ENCODE measurements around the gene SET.
A peak's percentile ranks its signal among the peaks of the same experiment; 100 is the strongest.

The SET gene

DNA sequence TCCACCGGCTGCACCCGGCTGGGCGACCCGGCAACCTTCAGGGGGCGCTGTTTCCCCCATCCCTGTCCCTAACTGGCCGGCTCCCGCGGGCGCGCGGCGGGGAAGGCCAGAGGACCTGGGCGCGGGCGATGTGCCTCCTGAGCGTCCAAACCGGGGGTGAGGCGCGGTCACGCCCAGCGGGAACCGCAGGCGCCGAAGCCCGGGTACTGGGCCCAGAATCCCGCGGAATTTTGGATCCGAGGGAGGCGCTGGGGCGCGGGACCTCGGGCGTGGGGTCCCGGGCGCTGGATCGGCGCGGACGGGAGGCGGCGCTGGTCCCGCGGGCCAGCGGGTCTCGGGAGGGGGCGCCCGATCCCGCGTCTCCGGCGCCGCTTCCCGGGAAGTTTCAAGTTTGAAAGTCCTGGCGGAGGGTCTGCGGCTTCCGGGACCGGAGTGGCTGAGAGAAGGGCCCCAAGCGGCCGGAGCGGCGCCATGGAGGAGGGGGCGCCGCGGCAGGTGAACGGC is 13.5 kb downstream of the SET start, which contains the start of gene PKN3:
Gene PKN3 (plus strand): TSS at position 59 of the 504 bp plus-strand sequence. CDS start 413 bp downstream, at position 472.
- TF ChIP-seq TCF12 (IDR thresholded peaks at IDR 0.05; ENCODE audit: low read depth) (no peak; the same call in 1 of the 2 replicates), MAX (IDR thresholded peaks at IDR 0.05) (0 out of 2 replicates have a peak, but pooled peaks have one; percentile 21), TAF1 (IDR thresholded peaks at IDR 0.05; ENCODE audit: low read depth) (peak; percentile 51; the same call in 1 of the 2 replicates), CEBPB (IDR thresholded peaks at IDR 0.05) (no peak), CREB1 (IDR thresholded peaks at IDR 0.05; ENCODE audit: low read depth) (no peak), EP300 (IDR thresholded peaks at IDR 0.05; ENCODE audit: borderline replicate concordance) (no peak), ZBTB7A (IDR thresholded peaks at IDR 0.05; ENCODE audit: low read depth) (peak; percentile 88), EGR1 (IDR thresholded peaks at IDR 0.05) (no peak; the same call in 1 of the 2 replicates), TEAD4 (IDR thresholded peaks at IDR 0.05) (no peak), RAD21 (IDR thresholded peaks at IDR 0.05; ENCODE audit: low read depth) (peak; percentile 48; the same call in 1 of the 2 replicates), NFIC (IDR thresholded peaks at IDR 0.05) (no peak), YY1 (IDR thresholded peaks at IDR 0.05; ENCODE audit: low read depth) (0 out of 2 replicates have a peak, but pooled peaks have one; percentile 10), FOXM1 (IDR thresholded peaks at IDR 0.05; ENCODE audit: borderline replicate concordance, low read depth) (no peak)
- TF ChIP-seq, protein P1, sequence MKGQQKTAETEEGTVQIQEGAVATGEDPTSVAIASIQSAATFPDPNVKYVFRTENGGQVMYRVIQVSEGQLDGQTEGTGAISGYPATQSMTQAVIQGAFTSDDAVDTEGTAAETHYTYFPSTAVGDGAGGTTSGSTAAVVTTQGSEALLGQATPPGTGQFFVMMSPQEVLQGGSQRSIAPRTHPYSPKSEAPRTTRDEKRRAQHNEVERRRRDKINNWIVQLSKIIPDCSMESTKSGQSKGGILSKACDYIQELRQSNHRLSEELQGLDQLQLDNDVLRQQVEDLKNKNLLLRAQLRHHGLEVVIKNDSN (IDR thresholded peaks at IDR 0.05), result no peak
- TF ChIP-seq, protein P2, sequence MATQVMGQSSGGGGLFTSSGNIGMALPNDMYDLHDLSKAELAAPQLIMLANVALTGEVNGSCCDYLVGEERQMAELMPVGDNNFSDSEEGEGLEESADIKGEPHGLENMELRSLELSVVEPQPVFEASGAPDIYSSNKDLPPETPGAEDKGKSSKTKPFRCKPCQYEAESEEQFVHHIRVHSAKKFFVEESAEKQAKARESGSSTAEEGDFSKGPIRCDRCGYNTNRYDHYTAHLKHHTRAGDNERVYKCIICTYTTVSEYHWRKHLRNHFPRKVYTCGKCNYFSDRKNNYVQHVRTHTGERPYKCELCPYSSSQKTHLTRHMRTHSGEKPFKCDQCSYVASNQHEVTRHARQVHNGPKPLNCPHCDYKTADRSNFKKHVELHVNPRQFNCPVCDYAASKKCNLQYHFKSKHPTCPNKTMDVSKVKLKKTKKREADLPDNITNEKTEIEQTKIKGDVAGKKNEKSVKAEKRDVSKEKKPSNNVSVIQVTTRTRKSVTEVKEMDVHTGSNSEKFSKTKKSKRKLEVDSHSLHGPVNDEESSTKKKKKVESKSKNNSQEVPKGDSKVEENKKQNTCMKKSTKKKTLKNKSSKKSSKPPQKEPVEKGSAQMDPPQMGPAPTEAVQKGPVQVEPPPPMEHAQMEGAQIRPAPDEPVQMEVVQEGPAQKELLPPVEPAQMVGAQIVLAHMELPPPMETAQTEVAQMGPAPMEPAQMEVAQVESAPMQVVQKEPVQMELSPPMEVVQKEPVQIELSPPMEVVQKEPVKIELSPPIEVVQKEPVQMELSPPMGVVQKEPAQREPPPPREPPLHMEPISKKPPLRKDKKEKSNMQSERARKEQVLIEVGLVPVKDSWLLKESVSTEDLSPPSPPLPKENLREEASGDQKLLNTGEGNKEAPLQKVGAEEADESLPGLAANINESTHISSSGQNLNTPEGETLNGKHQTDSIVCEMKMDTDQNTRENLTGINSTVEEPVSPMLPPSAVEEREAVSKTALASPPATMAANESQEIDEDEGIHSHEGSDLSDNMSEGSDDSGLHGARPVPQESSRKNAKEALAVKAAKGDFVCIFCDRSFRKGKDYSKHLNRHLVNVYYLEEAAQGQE (IDR thresholded peaks at IDR 0.05; ENCODE audit: low read depth), result no peak

DNA sequence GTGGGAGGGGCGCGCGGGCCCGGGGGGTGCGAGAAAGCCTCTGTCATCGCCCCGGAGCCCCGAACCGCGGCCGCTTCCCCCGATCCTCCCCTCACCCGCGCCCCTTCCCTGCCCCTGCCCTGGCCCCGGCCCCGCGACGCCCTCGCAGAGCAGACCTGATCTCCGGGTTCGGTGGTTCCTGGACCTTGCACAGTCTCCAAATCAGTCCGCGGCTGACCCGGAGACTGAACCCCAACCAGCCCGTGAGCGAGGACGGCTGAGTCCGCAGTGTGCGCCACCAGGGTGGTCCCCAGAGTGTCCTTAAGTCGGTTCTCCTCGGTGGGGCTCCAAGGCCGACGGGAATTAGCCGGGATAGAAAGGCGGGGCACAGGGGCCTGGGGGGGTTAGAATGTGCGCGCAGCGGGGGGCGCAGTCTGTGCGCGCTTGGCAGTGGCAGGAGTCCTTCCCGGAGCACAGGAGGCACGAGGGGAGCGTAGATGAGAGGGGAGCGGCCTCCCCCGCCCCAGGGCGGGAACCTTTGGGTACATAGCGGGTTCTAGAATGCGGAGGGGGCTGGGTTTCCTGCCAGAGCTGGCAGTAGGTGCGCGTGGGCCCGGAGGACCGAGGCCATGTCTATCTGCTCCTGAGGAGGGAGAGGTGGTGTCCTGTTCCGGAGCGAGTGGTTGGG is 14.1 kb downstream of the SET start:
- TF ChIP-seq MAX (IDR thresholded peaks at IDR 0.05), result peak; percentile 64
- no peak for TF ChIP-seq CEBPB (IDR thresholded peaks at IDR 0.05)

DNA sequence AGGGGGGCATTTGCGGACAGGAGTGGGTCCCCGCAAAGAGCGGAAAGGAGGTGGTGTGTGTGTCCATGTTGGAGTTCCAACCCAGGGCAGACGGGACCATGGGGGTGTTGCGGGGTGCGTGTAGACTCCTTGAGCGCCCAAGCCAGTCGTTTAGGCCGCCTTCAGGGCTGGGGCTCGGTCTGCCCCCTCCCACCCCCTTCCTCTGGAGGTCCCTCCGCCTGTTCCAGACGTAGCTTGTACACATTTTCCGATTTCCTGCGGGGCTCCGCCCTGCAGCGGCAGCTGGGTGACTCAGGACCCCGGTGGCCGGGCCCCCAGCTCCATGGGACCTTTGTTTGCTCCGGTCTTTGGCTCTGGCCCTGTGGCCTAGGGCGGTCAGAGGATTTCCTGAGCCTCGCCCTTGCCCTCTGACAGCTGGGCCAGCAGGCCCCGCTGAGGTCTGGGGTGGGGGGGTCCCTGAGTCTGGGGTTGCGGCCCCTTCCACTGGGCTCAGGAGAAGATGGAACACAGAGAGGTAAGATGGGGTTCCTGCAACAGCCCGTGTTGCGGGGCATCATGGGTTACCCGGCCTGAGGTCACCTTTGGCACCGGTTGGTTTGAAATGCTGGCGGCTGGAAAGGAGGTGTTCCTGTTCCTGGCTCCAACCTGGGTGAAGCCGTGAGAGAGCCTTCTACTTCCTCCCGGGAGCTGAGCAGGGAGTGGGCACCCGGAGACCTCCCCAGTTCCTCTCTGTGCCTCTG is 14.8 kb downstream of the SET start:
- TF ChIP-seq MAX (IDR thresholded peaks at IDR 0.05) (no peak), TCF12 (IDR thresholded peaks at IDR 0.05; ENCODE audit: low read depth) (no peak), RAD21 (IDR thresholded peaks at IDR 0.05; ENCODE audit: low read depth) (no peak), NFIC (IDR thresholded peaks at IDR 0.05) (no peak), YY1 (IDR thresholded peaks at IDR 0.05; ENCODE audit: low read depth) (no peak), CREB1 (IDR thresholded peaks at IDR 0.05; ENCODE audit: low read depth) (no peak)
- TF ChIP-seq, protein P1 (IDR thresholded peaks at IDR 0.05), result no peak

DNA sequence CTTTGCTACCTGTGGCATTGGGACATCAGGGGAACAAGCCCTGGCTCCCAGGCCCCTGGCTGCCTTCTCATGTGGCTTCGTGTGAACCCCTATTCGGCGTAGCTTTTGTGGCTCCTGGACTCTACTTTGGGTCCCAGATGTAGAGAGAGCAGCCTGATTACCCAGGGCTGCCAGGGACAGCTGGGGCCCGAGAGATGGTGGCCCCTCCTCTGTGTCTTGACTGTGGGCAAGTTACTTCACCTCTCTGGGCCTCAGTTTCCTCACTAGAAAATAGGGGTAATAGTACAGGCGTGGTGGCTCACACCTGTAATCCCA is 15.3 kb downstream of the SET start:
- TF ChIP-seq FOXM1 (IDR thresholded peaks at IDR 0.05; ENCODE audit: borderline replicate concordance, low read depth) (no peak), CEBPB (IDR thresholded peaks at IDR 0.05) (no peak), TEAD4 (IDR thresholded peaks at IDR 0.05) (no peak), EGR1 (IDR thresholded peaks at IDR 0.05) (no peak), NFIC (IDR thresholded peaks at IDR 0.05) (no peak), YY1 (IDR thresholded peaks at IDR 0.05; ENCODE audit: low read depth) (no peak), ZBTB7A (IDR thresholded peaks at IDR 0.05; ENCODE audit: low read depth) (no peak), EP300 (IDR thresholded peaks at IDR 0.05; ENCODE audit: borderline replicate concordance) (no peak), MAX (IDR thresholded peaks at IDR 0.05) (no peak), TAF1 (IDR thresholded peaks at IDR 0.05; ENCODE audit: low read depth) (no peak), RAD21 (IDR thresholded peaks at IDR 0.05; ENCODE audit: low read depth) (no peak), TCF12 (IDR thresholded peaks at IDR 0.05; ENCODE audit: low read depth) (no peak), CREB1 (IDR thresholded peaks at IDR 0.05; ENCODE audit: low read depth) (no peak)
- TF ChIP-seq, protein P2 (IDR thresholded peaks at IDR 0.05; ENCODE audit: low read depth), result no peak
- TF ChIP-seq, protein P1 (IDR thresholded peaks at IDR 0.05), result no peak
